Measurements from ENCODE around the gene JPH2.

JPH2 gene

GRCh38 chr20:44186674-44187053 is 324 bp downstream of the JPH2 start:
- no peak for DNase-seq

DNA sequence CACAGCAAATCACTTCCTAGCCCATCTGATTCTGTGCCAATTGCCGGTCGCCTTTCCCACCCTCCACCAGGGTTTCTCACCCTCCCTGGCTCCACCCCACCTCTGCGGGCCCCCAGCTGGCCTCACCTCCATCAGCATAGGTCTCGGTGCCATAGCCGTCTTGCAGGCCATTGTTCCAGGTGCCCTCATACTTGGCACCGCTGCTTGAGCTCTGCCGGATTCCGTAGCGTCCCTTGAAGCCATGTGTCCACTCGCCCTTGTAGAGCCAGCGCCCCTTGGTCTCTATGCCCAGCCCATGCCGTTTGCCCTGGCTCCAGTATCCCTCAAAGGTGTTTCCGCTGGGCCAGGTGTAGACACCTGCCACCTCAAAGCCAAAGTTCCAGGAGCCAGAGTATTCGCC is 787 bp downstream of the JPH2 start:
- DNase-seq = no peak

- DNase-seq = no peak
Observed at GRCh38 chr20:44185574-44185973, 1.4 kb downstream of the JPH2 start.

GRCh38 chr20:44183282-44183681 is 3.7 kb downstream of the JPH2 start:
- DNase-seq = no peak

- no peak for DNase-seq
Observed at GRCh38 chr20:44182863-44183262, 4.1 kb downstream of the JPH2 start.

DNA sequence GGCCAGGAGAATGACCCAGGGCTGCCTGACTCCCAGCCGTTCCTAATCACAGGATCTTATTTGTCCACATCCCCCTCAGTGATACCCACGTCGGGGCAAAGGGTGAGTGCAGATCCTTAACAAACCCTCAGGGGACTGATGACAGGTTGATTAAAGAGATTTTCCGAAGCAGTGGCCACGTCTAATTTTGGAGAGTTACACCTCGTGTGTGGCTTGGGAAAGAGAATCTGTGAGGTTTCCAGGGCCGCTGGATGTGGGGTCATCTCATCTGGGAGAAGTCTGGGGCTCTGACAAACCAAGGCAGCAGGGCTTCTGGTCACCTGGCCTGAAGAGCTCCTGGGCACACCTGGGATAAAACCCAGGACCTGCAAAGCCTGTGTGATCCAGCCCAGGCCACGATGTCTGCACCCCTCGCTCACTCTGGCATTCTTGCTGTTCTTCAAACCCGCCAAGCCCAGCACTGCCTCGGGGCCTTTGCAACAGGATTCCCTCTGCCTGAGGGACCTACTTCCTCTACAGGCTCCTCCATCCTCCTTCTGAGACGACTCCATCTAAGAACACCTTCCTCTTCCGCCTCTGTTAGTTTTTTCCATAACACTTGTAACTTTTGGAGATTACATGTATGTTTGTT is 4.7 kb downstream of the JPH2 start:
- no peak for DNase-seq

GRCh38 chr20:44181611-44182010 is 5.4 kb downstream of the JPH2 start:
- DNase-seq = no peak

DNA sequence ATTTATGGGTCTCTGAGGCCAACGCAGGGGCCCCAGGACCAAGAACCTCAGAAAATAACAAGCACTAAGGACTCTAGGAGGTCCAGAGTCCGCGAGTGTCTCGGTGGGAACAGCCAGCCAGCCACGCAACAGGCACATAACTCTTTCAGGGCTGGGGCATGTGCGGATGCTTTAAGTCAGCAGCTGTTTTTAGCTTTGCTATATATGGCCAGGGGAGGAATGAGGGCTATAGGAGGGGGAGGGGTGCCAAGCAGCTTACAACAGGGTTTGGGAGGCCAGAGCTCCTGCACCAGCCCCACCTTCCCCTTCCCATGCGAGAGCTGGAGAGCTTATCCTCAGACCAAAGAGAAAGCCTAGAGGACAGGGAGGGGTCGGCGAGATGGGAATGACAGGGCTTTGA is 6.2 kb downstream of the JPH2 start:
- DNase-seq = no peak

DNA sequence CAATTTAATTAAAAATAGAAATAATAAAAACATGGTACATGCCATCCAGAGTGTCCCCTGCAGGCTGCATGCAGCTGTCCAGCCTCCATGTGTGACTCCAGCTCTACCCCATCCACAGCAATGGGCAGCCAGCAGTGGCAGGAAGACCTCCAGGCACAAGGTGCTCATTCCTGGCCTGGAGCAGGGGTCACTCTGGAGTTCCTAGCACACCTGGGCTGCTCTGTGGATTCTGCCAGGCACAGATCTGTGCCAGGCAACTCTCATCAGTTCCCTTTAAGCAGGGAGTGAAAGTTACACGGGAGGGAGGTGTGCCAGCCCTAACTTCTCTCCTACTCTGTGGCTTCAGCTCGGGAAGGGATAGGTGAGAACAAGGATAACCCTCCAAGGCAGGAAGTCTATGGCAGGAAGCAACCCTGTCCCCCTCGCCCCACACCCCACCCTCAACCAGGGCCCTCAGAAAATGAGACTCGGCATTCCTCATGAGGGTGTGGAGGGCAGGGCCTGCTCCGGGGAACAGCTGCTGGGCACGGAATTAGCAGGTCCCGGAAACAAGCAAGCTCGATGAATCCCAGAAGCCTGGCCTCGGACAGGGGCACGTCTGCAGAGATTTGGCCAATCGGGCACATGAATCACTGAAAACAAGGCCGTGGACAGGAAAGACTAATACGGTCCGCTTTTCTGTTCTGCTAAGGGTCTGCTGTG is 10.0 kb downstream of the JPH2 start:
- no peak for DNase-seq

GRCh38 chr20:44174996-44175765 is 11.8 kb downstream of the JPH2 start:
- no peak for DNase-seq

- DNase-seq = no peak
Observed at GRCh38 chr20:44173846-44174245, 13.1 kb downstream of the JPH2 start.

DNA sequence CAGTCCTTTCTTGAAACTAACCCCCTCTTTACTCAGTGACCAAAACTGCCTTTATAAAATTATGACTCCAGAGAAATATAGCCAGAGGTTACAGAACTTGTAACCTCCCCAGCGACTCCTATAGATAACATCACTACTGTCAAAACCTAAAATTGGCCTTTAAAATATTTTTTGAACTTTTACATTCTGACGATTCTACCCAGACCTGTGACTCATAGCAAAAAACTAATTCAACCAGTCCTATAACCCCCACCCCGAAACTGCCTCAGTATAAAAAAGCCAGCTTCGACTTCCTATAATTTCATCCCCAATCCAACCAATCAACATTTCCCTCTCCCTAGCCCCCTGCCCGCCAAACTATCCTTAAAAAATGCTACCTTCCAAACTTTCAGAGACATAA is 13.9 kb downstream of the JPH2 start:
- no peak for DNase-seq

DNA sequence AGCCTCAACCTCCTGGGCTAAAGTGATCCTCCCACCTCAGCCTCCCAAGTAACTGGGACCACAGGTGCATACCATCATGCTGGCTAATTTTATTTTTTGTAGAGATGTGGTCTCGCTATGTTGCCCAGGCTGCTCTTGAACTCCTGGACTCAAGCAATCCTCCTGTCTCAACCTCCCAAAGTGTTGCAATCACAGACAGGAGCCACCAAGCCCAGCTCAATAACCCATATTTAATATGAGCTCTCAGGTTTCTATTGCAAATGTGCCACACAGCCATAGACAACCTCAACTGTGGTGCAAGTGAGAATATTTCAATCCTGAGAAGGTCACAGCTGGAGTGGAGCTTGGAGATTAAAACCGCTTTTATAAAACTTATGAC is 14.4 kb downstream of the JPH2 start:
- no peak for DNase-seq

DNA sequence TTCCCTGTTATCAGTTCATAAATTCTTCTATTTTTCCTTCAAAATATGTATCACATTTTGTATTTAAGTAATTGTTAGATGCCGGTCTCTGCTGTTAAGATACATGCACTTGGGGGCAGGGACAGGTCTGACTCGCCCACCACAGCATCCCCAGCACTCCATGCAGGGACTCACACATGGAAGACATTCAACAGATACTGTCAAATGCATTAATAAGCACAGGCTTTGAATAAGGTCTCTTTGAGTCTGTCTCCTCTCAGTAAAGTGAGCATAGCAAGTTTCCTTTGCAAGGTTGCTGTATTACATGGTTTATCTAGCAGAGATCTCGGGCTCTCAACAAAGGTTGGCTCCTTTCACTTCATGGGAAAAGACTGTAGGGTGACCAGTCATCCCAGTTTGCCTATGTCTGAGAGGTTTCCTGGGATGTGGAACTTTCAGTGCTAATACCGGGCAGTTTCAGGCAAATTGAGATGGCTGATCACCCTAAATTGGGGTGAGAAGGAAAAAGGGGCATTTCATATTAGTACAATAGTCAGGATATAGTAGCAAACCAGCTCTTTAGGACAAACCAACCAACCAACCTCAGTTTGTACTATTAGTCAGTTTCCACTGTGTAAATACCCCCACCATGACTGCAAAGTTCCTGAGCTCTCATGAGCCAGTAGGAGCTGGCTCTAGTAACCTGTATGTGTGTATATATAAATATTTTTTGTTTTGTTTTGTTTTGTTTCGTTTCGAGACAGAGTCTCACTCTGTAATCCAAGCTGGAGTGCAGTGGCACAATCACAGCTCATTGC is 15.0 kb downstream of the JPH2 start:
- DNase-seq = no peak

GRCh38 chr20:44170816-44171410 is 16.1 kb downstream of the JPH2 start:
- DNase-seq = no peak

- DNase-seq = no peak
Observed at GRCh38 chr20:44167736-44168135, 19.3 kb downstream of the JPH2 start.

DNA sequence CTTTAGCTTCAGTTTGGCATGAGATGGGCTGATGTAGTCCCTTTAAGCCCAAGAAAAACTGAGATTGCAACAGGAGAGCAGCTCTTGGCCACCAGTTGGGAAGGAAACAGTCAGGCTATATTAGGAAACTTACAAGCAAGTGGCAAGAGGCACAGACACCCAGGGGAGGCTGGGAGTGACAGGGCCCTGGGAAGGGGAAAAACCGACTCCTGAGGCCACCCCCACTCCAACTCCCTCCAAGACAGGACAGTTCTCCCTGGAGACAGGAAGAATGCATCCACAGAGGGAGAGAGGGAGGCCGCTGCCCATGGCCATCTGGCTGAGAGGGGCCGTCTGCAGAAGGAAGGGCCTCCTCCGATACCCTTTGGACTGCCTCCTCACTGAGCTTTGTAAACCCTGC is 20.5 kb downstream of the JPH2 start:
- no peak for DNase-seq

- no peak for DNase-seq
Observed at GRCh38 chr20:44166008-44166407, 21.0 kb downstream of the JPH2 start.

DNA sequence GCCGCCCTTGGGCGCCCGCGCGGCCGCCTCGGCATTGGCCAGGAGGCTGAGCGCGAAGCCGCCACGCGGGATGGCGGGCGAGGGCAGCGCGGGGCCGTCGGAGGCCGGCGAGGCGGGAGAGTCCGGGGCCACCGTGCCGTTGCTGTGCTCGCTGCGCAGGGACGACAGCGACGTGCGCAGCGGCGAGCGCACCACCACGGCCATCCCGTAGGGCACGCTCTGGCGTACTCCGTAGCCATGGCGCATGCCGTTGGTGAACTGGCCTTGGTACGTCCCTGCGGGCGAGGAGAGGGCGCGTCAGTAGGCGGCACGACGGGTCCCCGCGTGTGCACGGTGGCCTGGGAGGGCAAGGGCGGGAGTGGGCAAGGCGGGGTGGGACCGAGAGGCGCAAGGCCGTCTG is 26.9 kb downstream of the JPH2 start:
- no peak for DNase-seq

- no peak for DNase-seq
Observed at GRCh38 chr20:44159711-44160110, 27.3 kb downstream of the JPH2 start.

- no peak for DNase-seq
Observed at GRCh38 chr20:44159125-44159524, 27.9 kb downstream of the JPH2 start.

DNA sequence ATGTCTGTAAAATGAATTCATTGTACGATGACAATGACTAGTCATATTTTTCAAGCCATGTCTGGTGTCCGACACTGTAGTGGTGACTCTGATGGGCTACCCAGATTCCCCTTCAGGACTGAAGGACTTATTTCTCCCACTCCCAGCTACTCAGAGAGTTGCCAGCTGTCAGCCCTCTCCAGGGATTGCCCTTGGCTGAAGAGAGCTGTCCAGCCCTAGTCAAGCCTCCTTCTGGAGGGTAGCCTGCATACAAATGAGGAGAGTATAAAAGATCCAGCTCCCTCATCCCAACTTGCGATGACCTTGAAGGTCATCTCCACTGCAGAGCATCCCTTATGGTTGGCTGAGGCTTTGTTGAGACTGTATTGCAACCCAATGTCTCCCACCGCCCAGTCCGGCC is 29.9 kb downstream of the JPH2 start:
- DNase-seq = no peak

- DNase-seq = no peak
Observed at GRCh38 chr20:44154521-44155001, 32.4 kb downstream of the JPH2 start.

All from NCI-H2029 (cell line).